ENCODE results near the gene SLC22A23.

SLC22A23 gene

DNA sequence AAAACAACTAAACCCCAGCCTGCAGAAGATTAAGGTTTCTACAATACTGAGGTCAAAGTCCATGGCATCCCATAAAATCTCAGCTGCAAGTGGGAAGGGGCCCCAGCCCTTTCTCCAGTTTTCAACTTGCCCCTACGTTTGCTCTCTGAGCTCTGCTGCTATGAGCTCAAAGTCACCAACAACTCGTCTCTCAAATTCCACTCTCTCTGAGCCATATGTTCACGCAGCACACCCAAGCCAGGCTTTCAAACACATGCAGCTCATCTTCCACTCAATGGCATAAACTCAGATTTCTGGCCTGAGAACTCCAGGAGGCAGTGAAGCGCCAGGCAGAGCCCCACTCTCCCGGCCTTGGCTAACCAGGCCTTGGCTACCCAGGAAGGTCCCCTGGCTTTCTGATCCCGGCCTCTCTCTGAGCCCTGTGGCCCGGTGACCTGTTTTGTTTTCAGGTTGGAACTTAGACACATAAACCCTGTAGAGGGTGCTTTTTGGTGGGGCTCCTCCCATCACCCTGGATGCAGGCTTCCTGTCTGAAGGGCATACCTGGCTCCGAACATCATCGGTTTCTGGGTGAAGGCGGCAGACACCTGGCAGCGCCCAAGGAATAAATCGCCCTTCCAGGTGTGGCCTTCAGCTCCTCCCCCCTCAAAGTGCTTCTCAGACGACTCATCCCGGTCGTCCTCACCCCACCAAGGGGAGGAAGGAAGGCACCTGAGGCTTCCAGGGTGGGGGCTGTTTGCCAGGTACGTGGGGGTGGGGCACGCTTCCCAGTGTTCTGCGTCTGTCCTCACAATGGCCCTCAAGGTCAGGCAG, 12.4 kb downstream of the SLC22A23 start:
- DNase-seq (ENCODE audit: low read depth): no peak

DNA sequence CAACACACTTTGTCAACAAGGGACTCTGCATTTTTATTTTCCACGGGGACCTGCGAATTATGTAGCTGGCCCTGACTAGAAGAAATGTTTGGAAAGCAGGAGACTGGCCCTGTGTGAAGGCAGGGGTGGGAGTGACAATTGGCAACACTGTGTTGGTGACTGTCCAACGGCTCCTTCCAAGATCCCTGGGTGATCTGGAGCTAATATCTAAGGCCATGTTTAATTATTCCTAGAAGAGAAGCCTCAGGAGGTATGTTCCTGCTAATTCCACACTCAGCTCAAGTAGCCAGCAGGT, 13.7 kb downstream of the SLC22A23 start:
- no peak for DNase-seq (ENCODE audit: low read depth)

DNA sequence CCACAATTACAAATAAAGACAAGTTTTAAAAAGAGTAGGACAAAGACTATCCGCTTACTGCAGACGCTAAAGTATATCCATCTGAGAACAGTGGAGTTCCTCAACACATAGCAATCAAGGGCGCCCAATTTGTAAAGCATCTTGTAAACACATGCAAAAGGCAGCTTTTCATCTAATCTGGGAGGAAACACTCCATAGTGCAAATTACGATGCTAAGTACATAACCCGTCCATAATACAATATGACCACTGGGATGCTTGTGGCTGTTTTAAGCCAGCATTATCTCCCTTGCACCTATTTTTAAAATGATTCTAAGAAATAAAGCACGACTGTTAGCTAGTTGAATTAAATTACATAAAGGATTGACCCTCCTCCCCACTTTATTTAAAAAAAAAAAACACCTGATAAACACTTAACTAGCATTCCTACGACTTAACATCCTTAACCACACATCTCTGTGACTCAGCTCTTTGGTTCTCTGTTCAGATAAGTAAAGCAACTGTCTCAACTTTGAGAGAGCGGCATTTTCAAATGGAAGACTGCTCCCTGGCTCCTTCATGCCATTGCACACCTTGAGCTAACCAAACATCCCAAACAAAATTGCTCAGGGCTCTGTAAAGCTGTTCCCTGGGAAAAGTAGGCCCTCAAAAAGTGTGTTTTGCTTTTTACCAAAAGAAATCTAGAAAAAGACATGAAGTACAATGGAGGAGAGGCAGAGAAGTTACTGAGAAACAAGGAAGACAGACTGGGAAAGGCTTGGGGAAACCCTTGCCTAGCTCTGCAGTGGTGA, 14.2 kb downstream of the SLC22A23 start:
- no peak for DNase-seq (ENCODE audit: low read depth)

DNA sequence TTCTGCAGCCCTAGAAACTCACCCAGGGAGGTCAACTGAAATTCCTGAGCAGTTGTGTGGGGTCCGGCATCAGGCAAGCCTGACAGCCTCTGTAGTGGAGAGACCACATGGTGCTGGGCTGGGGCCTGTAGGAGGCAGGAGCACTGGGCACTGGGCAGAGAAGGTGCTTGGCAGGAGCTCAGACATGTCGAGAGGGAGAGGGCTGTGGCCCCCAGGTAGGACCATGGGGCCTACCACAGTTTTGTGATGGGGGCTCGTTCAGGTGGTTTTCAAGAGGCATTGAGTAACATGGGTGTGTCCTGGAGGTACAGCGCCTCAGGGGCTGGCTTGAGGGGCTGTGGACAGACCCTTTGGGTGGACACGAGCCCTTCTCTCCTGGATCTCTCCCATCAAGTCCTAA, 15.9 kb downstream of the SLC22A23 start:
- DNase-seq (ENCODE audit: low read depth): no peak

DNA sequence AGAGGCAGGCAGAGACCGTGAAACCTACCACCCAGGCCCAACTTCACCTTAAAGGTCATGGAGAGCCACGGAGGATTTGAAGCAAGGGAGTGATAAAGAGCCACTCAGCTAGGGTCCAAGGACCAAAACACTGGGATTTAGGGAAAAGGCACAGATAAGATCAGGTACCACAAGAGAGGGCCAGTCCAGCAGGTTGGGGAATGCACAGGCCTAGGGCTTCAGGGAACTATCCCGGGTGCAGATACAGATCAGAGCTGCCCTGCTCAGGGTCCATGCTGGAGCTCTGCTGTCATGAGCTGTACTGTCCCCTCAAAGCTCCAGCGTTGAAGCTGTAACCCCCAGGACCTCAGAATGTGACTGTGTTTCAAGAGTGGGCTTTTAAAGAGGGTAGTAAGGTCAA, 16.9 kb downstream of the SLC22A23 start:
- no peak for DNase-seq (ENCODE audit: low read depth)

DNA sequence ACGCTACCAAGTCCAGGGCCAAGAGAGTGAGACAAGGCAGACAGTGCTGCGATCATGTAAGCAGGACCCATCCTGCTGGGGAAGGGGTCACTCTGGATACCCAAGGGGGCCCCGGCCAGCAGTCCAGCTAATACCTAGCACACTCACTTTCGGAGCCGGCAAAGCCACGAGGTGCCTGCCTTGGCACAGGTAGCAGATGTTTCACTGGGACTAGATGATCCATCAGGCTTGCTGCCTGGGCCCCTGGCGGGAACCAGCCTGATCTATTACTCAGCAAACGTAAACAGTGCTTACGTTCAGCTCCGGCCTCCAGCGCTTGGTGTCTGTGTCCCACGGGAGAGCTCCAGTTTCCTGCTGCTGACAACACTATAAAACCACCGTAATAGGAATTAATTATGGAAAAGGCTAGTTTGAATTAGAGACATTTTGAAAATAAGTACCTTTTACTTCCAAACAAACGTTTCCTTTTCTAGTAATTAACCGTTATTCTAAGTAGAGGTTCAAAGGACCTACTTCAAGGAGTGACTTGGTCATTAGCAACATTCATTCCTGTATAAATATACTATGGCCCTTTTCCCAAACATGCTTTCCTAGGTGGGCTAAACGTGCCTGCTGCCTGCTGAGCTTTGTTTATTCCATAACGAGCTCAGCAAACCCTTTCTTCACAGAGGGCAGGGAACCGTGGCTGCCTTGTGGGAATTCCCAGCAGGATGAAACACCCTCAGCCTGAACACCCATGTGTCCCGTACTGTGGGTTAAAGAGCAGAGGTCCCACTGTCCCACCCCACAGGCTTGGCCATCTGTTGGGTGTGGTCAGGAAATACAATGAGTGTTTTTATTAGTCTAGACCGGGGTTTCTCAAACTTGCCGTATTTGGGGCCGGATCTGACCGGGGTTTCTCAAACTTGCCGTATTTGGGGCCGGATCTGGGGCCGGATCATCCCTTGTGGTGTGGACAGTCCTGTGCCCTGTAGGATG, 18.4 kb downstream of the SLC22A23 start:
- DNase-seq (ENCODE audit: low read depth): no peak

DNA sequence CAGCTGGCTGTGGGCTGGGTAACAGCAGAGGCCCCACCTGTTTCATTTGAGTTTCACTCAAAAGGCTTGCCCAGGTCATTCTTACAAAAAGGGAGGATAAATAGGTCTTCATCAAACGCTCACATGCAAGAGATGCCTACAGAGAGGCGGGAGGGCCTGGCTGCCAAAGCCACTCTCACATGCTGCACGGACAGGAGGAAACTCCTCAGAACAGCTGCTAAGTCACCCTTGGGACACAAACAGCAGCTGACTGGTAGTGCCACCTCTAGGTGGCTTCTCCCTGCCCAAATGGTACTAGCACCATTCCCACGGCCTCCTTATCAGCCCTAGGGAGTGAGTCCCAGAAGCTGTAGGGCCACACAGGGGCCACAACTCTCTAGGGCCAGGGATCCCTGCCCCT, 23.8 kb downstream of the SLC22A23 start:
- no peak for DNase-seq (ENCODE audit: low read depth)

DNA sequence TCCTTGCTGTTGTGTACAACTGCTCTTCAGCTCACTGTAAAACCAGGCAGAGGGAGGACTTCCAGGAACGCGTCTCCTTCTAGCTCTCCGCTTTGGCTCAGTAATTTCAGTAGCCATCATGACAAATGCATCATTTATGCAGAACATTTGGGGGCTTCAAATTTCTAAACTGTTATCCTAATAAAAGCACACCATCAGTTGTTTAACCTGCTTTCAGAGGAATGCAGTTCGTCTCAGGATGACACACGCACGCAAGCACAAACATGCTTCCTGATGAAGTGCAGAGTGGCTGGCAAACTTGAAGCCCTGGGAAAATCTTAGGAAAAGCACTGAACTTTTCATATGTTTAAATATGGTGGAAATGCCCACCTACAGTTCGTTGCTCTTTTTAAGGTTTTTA, 24.4 kb downstream of the SLC22A23 start:
- DNase-seq (ENCODE audit: low read depth): no peak

DNA sequence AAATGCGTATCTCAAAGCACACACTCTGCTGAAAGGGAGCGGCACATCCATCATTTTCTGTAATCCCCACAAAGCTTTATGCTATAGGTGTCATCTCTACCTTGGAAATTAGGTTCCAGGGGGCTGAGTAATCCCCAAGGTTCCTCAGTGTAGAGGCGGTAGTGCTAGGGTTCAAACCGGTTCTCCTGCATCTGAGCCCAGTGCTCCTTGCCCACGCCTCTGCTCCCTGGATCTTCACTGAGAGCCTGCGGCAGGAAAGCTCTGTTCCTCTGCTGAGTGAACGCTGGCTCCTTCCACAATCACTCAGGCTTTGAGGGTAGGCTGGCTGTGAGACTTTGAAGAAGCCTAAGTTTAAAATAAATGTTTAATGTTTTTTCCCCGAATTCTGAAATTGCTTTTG, 24.9 kb downstream of the SLC22A23 start:
- DNase-seq (ENCODE audit: low read depth): no peak

DNA sequence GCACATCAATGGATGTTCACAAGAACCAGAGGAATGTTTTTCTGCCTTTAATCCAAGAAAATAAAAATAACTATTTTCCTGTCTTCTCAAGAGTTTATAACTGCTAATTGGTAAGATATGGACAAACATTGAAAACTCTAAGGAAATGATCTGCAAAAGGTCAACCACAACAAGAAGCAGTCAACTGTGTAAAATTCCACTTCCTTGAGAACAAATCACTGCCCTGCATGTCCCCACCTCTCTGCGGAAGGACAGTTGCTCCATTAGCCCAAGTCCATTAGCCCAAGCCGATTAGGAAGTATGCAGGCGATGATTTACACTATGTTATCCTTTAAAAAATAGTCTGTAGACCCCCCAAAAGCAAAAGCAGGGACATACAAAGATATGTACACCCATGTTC, 27.6 kb downstream of the SLC22A23 start:
- DNase-seq (ENCODE audit: low read depth): no peak

DNA sequence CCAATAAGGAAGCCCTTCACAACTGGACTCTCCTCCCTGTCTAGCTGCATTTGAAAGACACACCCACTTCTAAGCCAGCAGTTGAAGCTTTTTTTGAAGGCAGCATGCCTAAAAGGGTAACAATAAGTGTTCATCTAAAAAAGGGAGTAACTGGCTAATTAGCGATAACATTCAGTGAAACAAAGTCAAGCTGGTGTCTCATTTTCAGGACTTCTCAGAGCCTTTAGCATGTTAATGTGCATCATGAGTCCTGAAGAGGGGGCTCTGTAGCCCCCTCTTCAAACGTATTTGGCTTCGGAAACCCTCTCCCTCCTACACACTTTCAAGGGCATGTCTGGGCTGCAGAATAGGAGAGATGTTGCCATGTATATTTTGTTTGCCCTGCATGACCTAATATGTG, 28.1 kb downstream of the SLC22A23 start:
- no peak for DNase-seq (ENCODE audit: low read depth)

DNA sequence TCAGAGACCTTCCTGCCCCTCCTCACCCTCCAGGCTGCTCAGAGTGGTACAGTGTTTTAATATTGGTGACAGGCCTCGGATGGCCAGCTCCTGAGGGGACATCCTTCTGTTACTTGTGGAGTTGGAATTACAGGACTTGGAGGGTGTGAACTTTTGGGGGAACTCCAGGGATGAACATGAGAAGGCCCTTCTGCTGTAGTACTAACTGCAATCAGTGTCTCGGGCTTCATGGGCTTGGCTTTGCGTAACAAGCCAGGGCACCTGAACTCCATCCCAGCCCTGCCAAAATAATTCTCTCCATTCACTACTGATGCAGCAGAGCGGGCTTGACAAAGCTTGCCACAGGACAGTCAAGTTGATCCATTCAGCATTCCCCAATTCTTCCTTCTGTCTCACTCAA, 28.6 kb downstream of the SLC22A23 start:
- DNase-seq (ENCODE audit: low read depth): no peak

DNA sequence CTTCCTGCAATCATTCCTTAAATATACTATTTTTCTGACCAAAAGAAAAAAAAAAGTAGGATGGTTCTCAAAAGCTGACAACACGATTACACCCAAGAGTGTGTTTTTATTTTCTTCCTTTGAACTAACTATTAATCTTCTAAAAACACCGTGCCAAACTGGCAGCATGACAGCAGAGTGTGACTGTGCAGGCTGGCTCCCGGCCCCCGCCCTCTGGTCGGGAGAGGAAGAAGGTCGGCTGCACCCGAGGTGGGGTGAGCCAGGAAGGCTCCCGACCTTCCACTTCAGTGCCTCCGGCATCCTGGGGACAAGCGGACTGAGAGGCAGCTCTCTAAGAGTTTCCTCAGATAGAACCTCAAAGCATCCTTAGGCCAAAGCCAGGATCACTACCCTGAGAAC, 29.2 kb downstream of the SLC22A23 start:
- DNase-seq (ENCODE audit: low read depth): no peak

DNA sequence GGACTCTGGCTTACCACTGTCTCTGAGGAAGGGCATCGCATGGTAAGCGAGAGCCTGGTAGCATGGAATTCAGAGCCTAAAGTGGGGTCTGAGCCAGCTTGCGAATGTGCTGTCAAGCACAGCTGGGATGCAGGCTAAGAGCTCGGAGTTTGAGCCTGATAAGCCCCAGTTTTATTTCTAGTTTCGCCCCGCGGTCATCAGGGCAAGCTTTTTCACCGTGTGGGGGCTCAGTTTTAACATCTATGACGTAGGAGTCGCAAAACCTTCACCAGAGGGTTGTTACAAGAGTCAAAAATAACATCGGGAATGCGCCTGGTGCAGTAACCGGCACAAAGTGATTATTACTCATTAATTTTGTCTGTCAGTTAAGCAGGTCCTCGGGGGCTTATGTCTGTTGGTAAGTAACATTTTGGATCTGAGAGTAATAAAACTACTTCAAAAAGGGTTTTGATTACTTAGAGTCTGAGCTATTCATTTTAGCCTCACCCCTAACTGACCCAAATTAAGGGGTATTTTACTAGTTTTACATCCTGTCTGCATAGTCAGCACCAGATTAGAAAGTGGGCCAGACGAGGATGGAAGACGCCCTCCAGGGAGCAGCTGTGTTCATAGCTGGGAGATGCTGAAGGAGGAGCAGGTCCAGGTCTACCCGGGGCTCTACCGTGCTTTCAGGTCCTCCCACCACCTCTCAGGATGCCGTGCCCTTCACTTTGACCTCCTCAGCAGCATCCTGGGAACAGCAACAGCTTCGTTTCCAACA, 29.7 kb downstream of the SLC22A23 start:
- no peak for DNase-seq (ENCODE audit: low read depth)

DNA sequence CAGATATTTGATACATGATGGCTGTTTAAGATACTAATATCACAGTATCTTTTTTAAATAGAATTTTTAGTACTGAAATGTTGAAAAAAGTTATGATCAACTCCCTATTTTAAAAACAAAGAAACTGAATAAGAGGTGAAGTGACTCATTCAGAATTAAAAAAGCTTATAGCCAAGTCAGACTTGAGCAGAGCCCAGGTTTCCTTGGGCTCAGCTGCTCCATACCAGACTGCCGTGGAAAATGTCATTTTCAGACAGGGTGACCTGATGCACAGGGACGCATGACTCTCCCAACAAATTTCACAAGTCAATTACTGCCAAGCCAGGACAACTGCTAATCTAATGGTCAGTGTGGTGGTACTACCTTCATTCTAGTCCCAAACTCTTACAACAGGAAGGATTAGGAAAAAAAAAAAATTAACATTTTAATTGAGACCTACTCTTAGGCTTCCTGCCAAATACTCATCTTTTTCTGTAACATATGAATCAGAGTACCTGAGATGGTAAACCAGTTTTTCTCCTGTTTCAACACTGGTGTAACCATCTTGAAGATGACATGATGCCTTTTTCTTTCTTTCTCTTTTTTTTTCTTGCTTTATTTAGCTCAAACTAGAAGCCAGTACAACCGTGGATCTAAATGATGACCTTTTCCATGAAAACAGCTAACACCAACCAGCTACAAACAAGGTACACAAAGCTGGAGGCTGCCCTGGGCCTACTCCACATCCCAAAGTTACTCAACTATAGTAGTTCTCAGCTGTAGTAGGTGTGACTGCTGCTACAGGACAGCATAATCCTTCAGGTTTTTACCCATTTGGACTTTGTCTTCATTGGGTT, 30.5 kb downstream of the SLC22A23 start:
- no peak for DNase-seq (ENCODE audit: low read depth)

DNA sequence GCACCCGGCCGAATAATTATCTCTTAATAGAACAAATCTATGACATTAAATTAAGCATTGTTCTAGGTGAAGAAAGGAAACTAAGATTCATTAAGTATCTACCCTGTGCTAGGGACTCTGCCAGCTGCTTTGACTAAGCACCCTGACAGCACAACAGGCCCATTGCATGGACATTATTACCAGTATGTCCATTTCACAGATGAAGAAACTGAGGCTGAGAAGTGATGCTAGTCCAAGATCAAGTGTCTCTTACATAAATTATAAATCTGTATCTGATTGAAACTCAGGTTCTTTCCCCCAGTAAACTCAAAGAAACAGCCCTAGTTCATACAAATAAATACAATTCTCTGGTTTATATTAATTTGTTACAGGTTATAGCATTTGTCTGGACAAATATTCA, 31.3 kb downstream of the SLC22A23 start:
- no peak for DNase-seq (ENCODE audit: low read depth)

DNA sequence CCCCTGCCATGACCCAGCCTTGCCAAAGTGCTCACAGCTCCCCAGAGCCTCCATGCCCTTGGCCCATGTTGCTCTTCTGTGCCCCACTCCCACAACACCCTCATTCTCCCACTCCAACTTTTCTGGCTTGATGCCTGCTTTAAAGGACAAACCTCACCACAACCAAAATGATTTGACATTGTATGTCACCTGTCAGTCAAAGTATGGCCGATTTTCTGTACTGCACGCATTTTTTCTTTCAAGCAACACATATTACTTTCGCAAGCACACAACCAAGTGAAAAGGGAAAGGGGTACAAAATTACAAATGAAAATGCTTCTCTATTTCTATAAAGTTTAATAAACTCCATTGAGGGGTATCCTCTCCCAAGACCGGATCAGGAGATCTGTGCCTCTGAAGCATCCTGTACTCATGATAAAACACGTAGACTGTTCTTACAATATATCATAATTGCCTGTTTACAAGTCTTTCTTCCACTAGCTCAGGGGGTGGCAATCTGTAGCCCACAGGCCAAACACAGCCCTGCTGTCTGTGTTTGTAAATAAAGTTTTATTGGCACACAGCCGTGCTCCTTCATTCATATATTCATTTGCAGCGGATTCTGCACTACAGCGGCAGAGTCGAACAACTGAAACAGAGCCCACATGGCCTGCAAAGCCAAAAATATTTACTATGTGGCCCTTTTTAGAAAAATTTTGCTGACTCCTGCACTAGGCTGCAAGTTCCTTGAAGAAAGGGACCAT, 32.5 kb downstream of the SLC22A23 start:
- no peak for DNase-seq (ENCODE audit: low read depth)

DNA sequence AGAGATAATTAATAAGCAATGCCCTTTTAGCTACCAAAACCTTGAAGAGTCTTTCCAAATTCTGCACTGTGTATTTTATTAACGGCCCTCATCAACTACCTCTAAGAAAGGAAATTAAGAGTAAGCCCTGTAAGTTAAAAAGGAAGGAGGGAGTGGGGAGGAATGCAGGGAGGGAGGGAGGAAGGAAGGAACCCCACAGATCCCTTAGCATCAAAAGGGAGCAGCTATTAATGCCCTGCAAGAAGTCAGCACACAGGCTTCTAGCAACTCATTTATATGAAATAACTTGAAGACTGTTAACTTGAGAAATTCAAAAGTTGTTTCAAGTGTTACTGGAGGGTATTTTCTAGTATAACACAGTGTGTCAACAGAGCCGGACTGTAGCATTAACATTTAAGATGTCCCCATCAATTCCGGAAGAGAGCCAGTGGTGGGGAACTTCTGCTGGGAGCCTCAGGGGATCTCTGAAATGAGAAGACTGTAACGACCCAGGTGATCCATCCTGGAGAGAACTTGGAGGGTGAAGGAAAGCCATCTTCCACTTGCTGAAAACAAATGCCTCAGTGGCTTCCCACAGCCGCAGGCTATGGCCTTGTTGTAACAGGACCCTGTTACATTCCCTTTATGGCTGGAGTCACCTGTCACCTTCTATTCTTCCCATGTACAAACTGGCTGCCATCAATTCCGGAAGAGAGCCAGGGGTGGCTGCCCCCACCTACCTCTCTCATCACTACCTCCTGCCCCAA, 33.2 kb downstream of the SLC22A23 start:
- DNase-seq (ENCODE audit: low read depth): no peak

DNA sequence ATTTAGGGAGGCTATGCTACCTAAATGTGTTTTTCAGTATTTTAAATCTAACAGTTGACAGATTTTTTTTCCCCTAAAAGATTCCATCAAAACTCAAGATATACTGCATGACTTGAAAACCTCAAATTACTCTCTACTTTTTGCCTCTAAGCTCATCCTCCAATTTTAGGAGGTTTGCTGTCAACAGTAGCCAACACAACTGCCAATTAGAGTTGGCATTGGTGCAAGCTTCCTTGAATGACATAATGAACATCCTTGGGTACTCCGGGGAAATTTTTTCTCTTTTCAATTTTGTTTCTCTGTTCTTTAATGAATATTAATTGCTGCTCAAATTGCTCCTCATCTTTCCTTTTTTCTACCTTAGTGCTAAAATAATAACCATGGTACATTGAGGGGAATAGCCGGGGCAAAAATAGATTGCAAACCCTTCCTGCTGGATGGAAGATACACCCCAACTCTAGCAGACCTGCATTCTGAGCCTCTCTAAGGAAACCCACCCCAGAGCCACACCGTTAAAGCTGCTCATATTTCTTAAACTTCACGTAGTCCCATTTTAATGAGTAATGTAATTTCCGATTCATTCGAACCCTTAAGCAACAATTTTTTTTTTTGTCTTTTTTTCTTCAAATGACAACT, 34.3 kb downstream of the SLC22A23 start:
- DNase-seq (ENCODE audit: low read depth): no peak
